Neuronal stem cell (in vitro differentiated cells): Measurements from ENCODE around the gene CDC26.

Experiments
- DNase-seq: peaks from one replicate; pipeline ENCODE4 v3.0.0-alpha.2; 2013; ENCODE audit warnings: low spot score
- H2AFZ ChIP-seq: one replicate; pipeline ENCODE4 v1.6.1; 2013; ENCODE audit warnings: mild to moderate bottlenecking, low read length, inconsistent platforms
- H2AK5ac ChIP-seq: 2 replicates; pipeline ENCODE4 v1.6.1; 2013; ENCODE audit warnings: low read depth, mild to moderate bottlenecking, inconsistent platforms, low read length, moderate library complexity, mixed read lengths
- H2BK120ac ChIP-seq: 2 replicates; pipeline ENCODE4 v1.6.1; 2013; ENCODE audit warnings: low read depth, mild to moderate bottlenecking, inconsistent platforms, low read length, moderate library complexity, mixed read lengths
- H2BK12ac ChIP-seq: one replicate; pipeline ENCODE4 v1.6.1; 2013; ENCODE audit warnings: low read length, inconsistent platforms
- H2BK15ac ChIP-seq: 2 replicates; pipeline ENCODE4 v1.6.1; 2013; ENCODE audit warnings: mild to moderate bottlenecking, low read length, inconsistent platforms, mixed read lengths
- H2BK5ac ChIP-seq: one replicate; pipeline ENCODE4 v1.6.1; 2013; ENCODE audit warnings: inconsistent platforms, mild to moderate bottlenecking, low read length, moderate library complexity
- H3K14ac ChIP-seq: one replicate; pipeline ENCODE4 v1.6.1; 2013; ENCODE audit warnings: low read length, inconsistent platforms
- H3K18ac ChIP-seq: 2 replicates; pipeline ENCODE4 v1.6.1; 2013; ENCODE audit warnings: low read length, inconsistent platforms
- H3K23ac ChIP-seq: 2 replicates; pipeline ENCODE4 v1.6.1; 2013; ENCODE audit warnings: low read depth, mild to moderate bottlenecking, mixed read lengths, low read length, inconsistent platforms; ENCODE audit not compliant: poor library complexity
- H3K27ac ChIP-seq: replicated peaks from 3 replicates; pipeline ENCODE4 v1.5.1; 2013; ENCODE audit warnings: low read length, inconsistent platforms
- H3K27me3 ChIP-seq, 3 experiments: 2 replicates each; pipeline ENCODE4 v1.6.1; 2013; ENCODE audit warnings: low read length in 3 of 3, mild to moderate bottlenecking in 2 of 3, inconsistent platforms in 1 of 3, low read depth in 1 of 3, mixed read lengths in 1 of 3, moderate library complexity in 1 of 3; ENCODE audit not compliant: control insufficient read depth in 3 of 3, insufficient read depth in 3 of 3
- H3K36me3 ChIP-seq, 2 donors: replicated peaks in 1 of 2; 2 replicates each; pipeline ENCODE4 v1.6.1; 2013; ENCODE audit warnings: low read length in 2 of 2; ENCODE audit not compliant: control insufficient read depth in 2 of 2, insufficient read depth in 2 of 2
- H3K4ac ChIP-seq: 2 replicates; pipeline ENCODE4 v1.6.1; 2013; ENCODE audit warnings: inconsistent platforms, mild to moderate bottlenecking, low read length, moderate library complexity
- H3K4me1 ChIP-seq, 2 donors: 1 replicate in 1 of 2; 2 replicates in 1 of 2; pipeline ENCODE4 v1.6.1; 2013; ENCODE audit warnings: low read length in 2 of 2, low read depth in 1 of 2; ENCODE audit not compliant: control insufficient read depth in 2 of 2, insufficient read depth in 1 of 2
- H3K4me2 ChIP-seq: one replicate; pipeline ENCODE4 v1.6.1; 2013; ENCODE audit warnings: mild to moderate bottlenecking, low read length, inconsistent platforms; ENCODE audit not compliant: insufficient read depth, poor library complexity, severe bottlenecking
- H3K4me3 ChIP-seq, 2 donors: 2 replicates each; pipeline ENCODE4 v1.5.1; 2013; ENCODE audit warnings: low read length in 2 of 2, mild to moderate bottlenecking in 2 of 2, inconsistent platforms in 1 of 2, moderate library complexity in 1 of 2
- H3K79me1 ChIP-seq: one replicate; pipeline ENCODE4 v1.6.1; 2013; ENCODE audit warnings: low read depth, mild to moderate bottlenecking, inconsistent platforms, low read length, moderate library complexity
- H3K9ac ChIP-seq: one replicate; pipeline ENCODE4 v1.6.1; 2013; ENCODE audit warnings: mild to moderate bottlenecking, low read depth, low read length, inconsistent platforms; ENCODE audit not compliant: poor library complexity
- H3K9me3 ChIP-seq, 2 donors: replicated peaks in 1 of 2; 2 replicates each; pipeline versions ENCODE3 to v1.6.1; 2013; ENCODE audit warnings: low read length in 2 of 2, mild to moderate bottlenecking in 2 of 2, inconsistent platforms in 1 of 2, low read depth in 1 of 2, mixed read lengths in 1 of 2, moderate library complexity in 1 of 2; ENCODE audit not compliant: control insufficient read depth in 2 of 2, insufficient read depth in 1 of 2
- H4K8ac ChIP-seq: one replicate; pipeline ENCODE4 v1.6.1; 2013; ENCODE audit warnings: low read depth, mild to moderate bottlenecking, inconsistent platforms, low read length, moderate library complexity
- H4K91ac ChIP-seq: one replicate; pipeline ENCODE4 v1.6.1; 2013; ENCODE audit warnings: low read length, low read depth, mild to moderate bottlenecking, inconsistent platforms; ENCODE audit not compliant: poor library complexity
- WGBS, 2 donors: extraction: QIAGEN DNeasy Blood & Tissue Kit; methylation state at CpG; one replicate each; pipeline ENCODE4 v1.1.7; 2013; ENCODE audit warnings: missing lambda C conversion rate in 2 of 2, mixed read lengths in 1 of 2; ENCODE audit not compliant: insufficient read length in 2 of 2, insufficient replicate concordance in 1 of 2; ENCODE audit errors: extremely low coverage in 2 of 2; 5-methylcytosine and 5-hydroxymethylcytosine counted together

CDC26 gene

DNA sequence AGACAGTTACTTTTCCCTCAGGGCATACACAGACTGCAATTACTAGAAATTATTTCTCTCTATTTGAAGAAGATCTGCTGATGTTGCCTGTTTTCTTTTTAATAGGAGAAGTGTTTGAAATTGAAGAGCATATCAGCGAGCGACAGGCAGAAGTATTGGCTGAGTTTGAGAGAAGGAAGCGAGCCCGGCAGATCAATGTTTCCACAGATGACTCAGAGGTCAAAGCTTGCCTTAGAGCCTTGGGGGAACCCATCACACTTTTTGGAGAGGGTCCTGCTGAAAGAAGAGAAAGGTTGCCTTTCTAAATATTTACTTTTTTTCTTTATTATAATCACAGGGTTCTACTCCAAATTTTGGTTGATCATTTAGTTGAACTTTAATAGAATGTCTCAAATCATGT lies 3.5 kb upstream of the CDC26 start:
- Histone ChIP-seq H2AK5ac (no peak overlapping the region), H4K91ac (no peak overlapping the region), H3K14ac (no peak overlapping the region), H2BK5ac (no peak overlapping the region), H3K27ac (no peak overlapping the region), H3K27me3 (no peaks in the 10 kb centered on the region), H2BK12ac (no peak overlapping the region), H3K4me2 (no peak overlapping the region), H3K4me1 (peaks cover 4% of the 10 kb centered on the region in 2 donors), H2AFZ (no peak overlapping the region), H3K4me3 (no peak overlapping the region), H2BK15ac (no peak overlapping the region), H3K4ac (no peak overlapping the region), H3K36me3 (peaks cover 33 to 73% of the 10 kb centered on the region in 2 donors), H3K79me1 (no peaks in the 10 kb centered on the region), H3K23ac (no peak overlapping the region), H3K9ac (no peak overlapping the region), H3K18ac (no peak overlapping the region), H2BK120ac (no peak overlapping the region), H4K8ac (no peak overlapping the region), H3K9me3 (no peaks in the 10 kb centered on the region)
- no peak for DNase-seq
- WGBS, 2 donors: no CpG with 5 or more reads among the region's 4 CpGs

DNA sequence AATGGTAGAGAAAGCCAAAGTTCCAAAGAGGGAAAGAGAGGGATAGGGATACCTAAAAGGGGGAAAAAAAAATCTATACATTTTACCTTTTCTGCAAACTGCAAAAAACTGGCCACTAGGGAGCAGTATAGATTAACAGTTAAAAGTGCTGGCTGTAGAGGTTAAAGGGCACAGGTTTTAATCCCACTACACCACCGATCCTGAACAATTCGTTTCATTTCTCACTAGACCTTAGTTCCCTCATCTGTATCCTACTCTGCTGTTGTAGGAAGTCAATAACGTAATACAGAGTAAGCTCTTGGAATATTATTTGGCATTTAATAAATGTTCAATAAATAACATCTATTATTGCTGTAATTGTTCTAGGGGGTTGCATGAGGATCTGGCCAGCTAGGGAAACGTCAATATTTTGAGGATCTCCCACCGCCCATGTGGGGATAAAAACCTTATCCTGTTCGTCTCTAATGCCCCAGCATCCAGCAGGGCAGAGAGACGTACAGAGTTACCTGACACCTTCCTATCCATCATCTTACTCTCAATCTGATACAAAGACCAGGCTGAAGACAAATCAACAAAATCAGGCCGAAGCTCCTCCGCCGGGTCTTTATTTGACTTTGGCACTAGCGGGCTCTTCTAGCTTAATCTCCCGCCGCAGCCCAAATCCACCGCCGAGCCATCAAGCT lies 757 bp downstream of the CDC26 start:
- Histone ChIP-seq H3K27ac (peak overlapping the region; percentile 70), H3K9me3 (no peaks in the 10 kb centered on the region), H2BK120ac (no peak overlapping the region), H3K4me2 (peak overlapping the region; percentile 71), H4K91ac (no peak overlapping the region), H3K4ac (no peak overlapping the region), H2BK15ac (no peak overlapping the region), H3K4me1 (peaks cover 4% of the 10 kb centered on the region in 2 donors), H3K27me3 (no peaks in the 10 kb centered on the region), H3K23ac (no peak overlapping the region), H3K36me3 (peaks cover 25 to 69% of the 10 kb centered on the region in 2 donors), H2AK5ac (no peak overlapping the region), H2AFZ (peak overlapping the region; percentile 92), H2BK5ac (peak overlapping the region; percentile 26), H3K79me1 (no peaks in the 10 kb centered on the region), H3K4me3 (peak overlapping the region; percentile 62 to 99), H3K18ac (no peak overlapping the region), H2BK12ac (no peak overlapping the region), H4K8ac (no peak overlapping the region), H3K14ac (no peak overlapping the region), H3K9ac (no peak overlapping the region)
- no CpG with 5 or more reads among the region's 15 CpGs for WGBS, 2 donors
- DNase-seq: peak; percentile 71

DNA sequence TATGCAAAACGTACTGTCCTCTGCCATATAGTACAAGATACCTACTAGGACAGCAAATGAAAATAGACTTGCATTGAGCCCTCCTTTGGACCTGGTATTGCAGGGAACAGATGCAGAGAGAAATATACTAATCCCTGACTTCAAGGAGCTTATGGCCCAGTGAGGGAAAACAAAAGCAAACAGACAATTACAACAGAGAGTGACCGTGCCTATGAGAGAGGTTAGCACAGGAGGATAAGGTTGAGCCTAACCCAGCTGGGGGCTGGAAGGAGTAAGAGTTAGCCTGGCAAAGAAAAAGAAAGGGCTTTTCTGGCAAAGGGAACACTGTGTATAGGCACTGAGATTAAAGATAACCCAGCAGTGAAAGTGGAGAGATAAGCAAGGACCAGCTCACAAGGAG lies 5.5 kb downstream of the CDC26 start:
- Histone ChIP-seq H3K4me3 (no peak overlapping the region), H4K91ac (no peak overlapping the region), H2BK120ac (no peak overlapping the region), H2AFZ (no peak overlapping the region), H3K4me1 (no peaks in the 10 kb centered on the region), H3K14ac (no peak overlapping the region), H2AK5ac (no peak overlapping the region), H3K4me2 (no peak overlapping the region), H3K9me3 (no peaks in the 10 kb centered on the region), H3K9ac (no peak overlapping the region), H2BK12ac (no peak overlapping the region), H3K36me3 (peaks cover 19 to 70% of the 10 kb centered on the region in 2 donors), H3K4ac (no peak overlapping the region), H3K23ac (no peak overlapping the region), H3K27ac (no peak overlapping the region), H2BK5ac (no peak overlapping the region), H3K79me1 (no peaks in the 10 kb centered on the region), H3K27me3 (no peaks in the 10 kb centered on the region), H2BK15ac (no peak overlapping the region), H4K8ac (no peak overlapping the region), H3K18ac (no peak overlapping the region)
- no peak for DNase-seq
- no CpG with 5 or more reads among the region's 2 CpGs for WGBS, 2 donors

DNA sequence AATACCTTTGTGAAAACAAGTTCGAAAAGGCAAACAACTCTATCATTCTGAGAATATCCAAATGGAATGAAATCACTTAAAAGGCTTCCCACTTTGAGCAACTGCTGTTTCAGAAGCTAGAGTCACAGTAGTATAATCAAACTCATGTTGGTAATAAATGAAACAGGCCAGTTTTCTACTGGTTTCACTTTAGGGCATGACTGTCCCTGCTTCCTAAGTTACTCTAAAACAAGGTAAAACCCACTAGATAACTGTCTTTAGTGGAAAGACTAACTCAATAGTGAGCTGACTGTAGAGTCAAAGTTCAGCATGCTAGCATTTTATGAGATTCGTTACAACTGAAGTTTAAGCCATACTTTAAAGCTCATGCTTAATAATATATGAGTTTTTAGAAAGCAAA lies 6.0 kb downstream of the CDC26 start:
- no peak overlapping the region for H3K23ac ChIP-seq
- no peak overlapping the region for H3K4me3 ChIP-seq
- WGBS, 2 donors: no CpG with 5 or more reads among the region's 2 CpGs
- no peaks in the 10 kb centered on the region for H3K9me3 ChIP-seq
- H3K27ac ChIP-seq: no peak overlapping the region
- H2BK12ac ChIP-seq: no peak overlapping the region
- no peaks in the 10 kb centered on the region for H3K4me1 ChIP-seq
- H3K18ac ChIP-seq: no peak overlapping the region
- no peak overlapping the region for H3K4me2 ChIP-seq
- no peak overlapping the region for H3K9ac ChIP-seq
- no peak overlapping the region for H2BK15ac ChIP-seq
- no peak overlapping the region for H3K4ac ChIP-seq
- H2BK5ac ChIP-seq: no peak overlapping the region
- H2AK5ac ChIP-seq: no peak overlapping the region
- H3K14ac ChIP-seq: no peak overlapping the region
- no peak overlapping the region for H4K8ac ChIP-seq
- H3K79me1 ChIP-seq: no peaks in the 10 kb centered on the region
- H2BK120ac ChIP-seq: no peak overlapping the region
- no peaks in the 10 kb centered on the region for H3K27me3 ChIP-seq
- H3K36me3 ChIP-seq: peaks cover 19 to 70% of the 10 kb centered on the region in 2 donors
- no peak overlapping the region for H2AFZ ChIP-seq
- no peak for DNase-seq
- H4K91ac ChIP-seq: no peak overlapping the region
